ENCODE data around the gene ACTR6.

GRCh38 chr12:100263131-100263530 lies 62.5 kb downstream of the ACTR6 start:
- TF ChIP-seq ISL1 (CRISPR knock-in tag; IDR thresholded peaks at IDR 0.05) (no peak), BACH2 (CRISPR knock-in tag; IDR thresholded peaks at IDR 0.05; ENCODE audit: borderline replicate concordance) (no peak)
